Activated T-helper 1 cell treated with anti-CD3 and anti-CD28 coated beads, Interleukin-12 subunit alpha, Interleukin-12 subunit beta, Interleukin-2, Interleukin-4 antibody, amounts not matched to agents 30 ng/mL and 10 ng/mL and 1 ng/mL, durations not matched to agents 14 hours and 24 hours and 36 hours (primary cell): Measurements from ENCODE around the gene ACMSD. TPM values are rescaled to one million over a fixed set of nuclear protein-coding genes. Genes with fewer than 3 reads are reported as not detected.
"Not testable (repeated sequence)": the region's sequence is repeated elsewhere in the genome, so short reads cannot be mapped to it uniquely, and the experiment has no call there.

Experiments
- DNase-seq: peaks from one replicate; pipeline ENCODE4 v3.0.0; 2021; ENCODE audit warnings: low spot score
- H3K27ac Mint-ChIP-seq: one replicate; pipeline ENCODE4 v1.8.0; 2021; ENCODE audit warnings: mild to moderate bottlenecking, mixed read lengths
- H3K27me3 Mint-ChIP-seq: one replicate; pipeline ENCODE4 v1.8.0; 2022; ENCODE audit warnings: mild to moderate bottlenecking, moderate library complexity, mixed read lengths; ENCODE audit not compliant: insufficient read depth
- H3K36me3 Mint-ChIP-seq: one replicate; pipeline ENCODE4 v1.8.0; 2021; ENCODE audit warnings: low read depth, mixed read lengths
- H3K4me1 Mint-ChIP-seq: one replicate; pipeline ENCODE4 v1.8.0; 2021; ENCODE audit warnings: low read depth, mixed read lengths
- H3K4me3 Mint-ChIP-seq: one replicate; pipeline ENCODE4 v1.8.0; 2021; ENCODE audit warnings: mild to moderate bottlenecking, moderate library complexity, mixed read lengths
- H3K9me3 Mint-ChIP-seq: one replicate; pipeline ENCODE4 v1.8.0; 2021; ENCODE audit warnings: mixed read lengths
- intact Hi-C: fragments of 100-400 bp; cut with micrococcal nuclease; formaldehyde crosslinking; loops from one replicate; pipeline ENCODE4 v1.15.1; 2024
- total RNA-seq: library from RNA; stranded (reverse); gene quantifications from 2 replicates; pipeline ENCODE4 v1.2.3, GENCODE V29; 2022

ACMSD gene
- total RNA-seq, 1 donor from 2014 or later, result not detected

DNA sequence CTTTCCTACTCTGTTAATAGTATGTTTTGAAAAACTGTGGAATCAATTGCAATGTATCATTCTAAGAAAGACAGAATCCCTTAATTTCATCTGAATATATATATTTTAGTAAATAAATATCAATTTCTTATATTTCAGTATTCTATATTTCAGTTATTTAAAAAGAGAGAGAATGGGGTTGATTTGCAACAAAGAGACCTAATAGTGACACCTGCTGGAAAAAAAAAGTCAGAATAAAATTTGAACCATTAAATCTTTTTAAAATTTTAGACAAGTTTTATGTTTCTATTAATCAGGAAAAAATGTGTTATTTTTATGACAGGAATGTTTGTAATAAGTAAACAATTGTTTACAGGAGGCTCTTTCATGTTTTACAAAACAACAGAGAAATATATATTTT, 59.5 kb downstream of the ACMSD start:
- Mint-ChIP-seq H3K9me3 (no peaks in the 10 kb centered on the region), H3K36me3 (no peaks in the 10 kb centered on the region), H3K27me3 (peaks cover 15% of the 10 kb centered on the region), H3K4me1 (no peaks in the 10 kb centered on the region), H3K27ac (no peak overlapping the region), H3K4me3 (no peak overlapping the region)
- DNase-seq, result no peak
- intact Hi-C loops, result loop anchor here (1.0 to 5.0 kb wide), 5 partner anchors 116 to 1011 kb away; no protein-coding TSS in a partner anchor

DNA sequence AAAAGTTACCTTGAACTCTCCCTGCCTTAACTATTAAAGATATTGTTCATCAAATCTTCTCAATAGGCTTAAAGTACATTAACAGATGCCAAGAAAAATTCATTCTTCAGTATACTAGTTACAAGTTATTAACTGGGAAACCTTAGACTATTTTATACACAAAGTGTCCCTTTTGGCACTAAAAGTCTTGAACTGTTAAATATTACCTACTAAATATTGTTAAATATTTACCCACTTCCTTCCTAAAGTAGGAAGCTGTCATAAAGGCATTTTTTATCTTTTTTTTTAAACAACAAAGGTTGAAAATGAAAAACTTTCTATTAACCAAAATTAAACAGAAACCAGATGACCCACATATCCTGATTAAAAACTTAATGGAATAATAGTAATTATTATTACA, 60.8 kb downstream of the ACMSD start:
- no peaks in the 10 kb centered on the region for H3K4me1 Mint-ChIP-seq
- DNase-seq, result no peak
- H3K9me3 Mint-ChIP-seq, result no peaks in the 10 kb centered on the region
- intact Hi-C loops, result loop anchor here (2.0 to 5.0 kb wide), 3 partner anchors 117 to 1012 kb away; no protein-coding TSS in a partner anchor
- peaks cover 12% of the 10 kb centered on the region for H3K27me3 Mint-ChIP-seq
- no peak overlapping the region for H3K4me3 Mint-ChIP-seq
- no peaks in the 10 kb centered on the region for H3K36me3 Mint-ChIP-seq
- no peak overlapping the region for H3K27ac Mint-ChIP-seq

DNA sequence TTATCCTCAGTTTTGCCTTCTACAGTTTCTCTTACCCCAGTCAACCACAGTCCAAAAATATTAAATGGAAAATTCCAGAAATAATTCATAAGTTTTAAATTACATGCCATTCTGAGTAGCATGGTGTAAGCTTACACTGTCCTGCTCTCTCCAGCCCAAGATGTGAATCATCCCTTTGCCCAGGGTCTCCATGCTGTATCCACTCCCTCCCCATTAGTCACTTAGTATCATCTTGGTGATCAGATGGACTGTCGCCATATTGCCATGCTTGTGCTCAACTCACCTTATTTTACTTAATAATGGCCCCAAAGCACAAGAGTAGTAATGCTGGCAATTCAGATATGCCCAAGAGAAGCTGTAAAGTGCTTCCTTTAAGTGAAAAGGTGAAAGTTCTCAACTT, 61.7 kb downstream of the ACMSD start:
- Mint-ChIP-seq H3K4me1 (no peaks in the 10 kb centered on the region), H3K9me3 (no peaks in the 10 kb centered on the region), H3K27ac (no peak overlapping the region), H3K36me3 (no peaks in the 10 kb centered on the region), H3K4me3 (no peak overlapping the region), H3K27me3 (peaks cover 12% of the 10 kb centered on the region)
- DNase-seq, result no peak
- intact Hi-C loops, result no loop called here

DNA sequence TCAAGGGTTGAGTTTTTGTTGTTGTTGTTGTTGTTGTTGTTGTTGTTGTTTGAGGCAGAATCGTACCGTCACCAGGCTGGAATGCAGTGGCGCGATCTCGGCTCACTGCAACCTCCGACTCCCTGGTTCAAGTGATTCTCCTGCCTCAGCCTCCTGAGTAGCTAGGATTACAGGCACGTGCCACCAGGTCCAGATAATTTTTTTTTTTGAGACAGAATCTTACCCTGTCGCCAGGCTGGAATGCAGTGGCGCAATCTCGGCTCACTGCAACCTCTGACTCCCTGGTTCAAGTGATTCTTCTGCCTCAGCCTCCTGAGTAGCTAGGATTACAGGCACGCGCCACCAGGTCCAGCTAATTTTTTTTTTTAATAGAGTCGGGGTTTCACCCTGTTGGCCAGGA, 65.3 kb downstream of the ACMSD start:
- DNase-seq, H3K4me3 Mint-ChIP-seq, H3K27ac Mint-ChIP-seq, H3K27me3 Mint-ChIP-seq, H3K9me3 Mint-ChIP-seq, H3K36me3 Mint-ChIP-seq, H3K4me1 Mint-ChIP-seq, intact Hi-C loops: not testable (repeated sequence)

DNA sequence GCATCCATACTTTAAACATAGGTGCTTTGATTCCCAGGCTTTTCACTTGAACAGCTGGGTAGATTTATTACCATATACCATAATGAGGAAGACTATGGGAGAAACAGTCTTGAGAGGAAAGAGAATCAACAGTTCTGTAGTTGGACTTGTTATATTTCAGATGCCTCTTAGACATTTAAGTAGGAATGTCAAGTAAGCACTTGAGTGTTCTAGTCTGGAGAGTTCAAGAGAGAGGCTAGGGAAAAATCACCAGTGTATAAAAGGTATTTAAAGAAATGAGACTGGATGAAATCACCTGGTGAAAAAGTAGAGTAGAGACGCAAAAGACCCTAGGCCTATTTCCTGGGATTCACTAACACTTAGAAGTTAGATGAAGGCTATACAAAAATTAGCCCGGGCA, 66.8 kb downstream of the ACMSD start:
- Mint-ChIP-seq H3K4me3 (no peak overlapping the region), H3K9me3 (peaks cover 6% of the 10 kb centered on the region), H3K27ac (no peak overlapping the region), H3K36me3 (no peaks in the 10 kb centered on the region), H3K4me1 (no peaks in the 10 kb centered on the region), H3K27me3 (peaks cover 5% of the 10 kb centered on the region)
- intact Hi-C loops, result no loop called here
- DNase-seq, result no peak

DNA sequence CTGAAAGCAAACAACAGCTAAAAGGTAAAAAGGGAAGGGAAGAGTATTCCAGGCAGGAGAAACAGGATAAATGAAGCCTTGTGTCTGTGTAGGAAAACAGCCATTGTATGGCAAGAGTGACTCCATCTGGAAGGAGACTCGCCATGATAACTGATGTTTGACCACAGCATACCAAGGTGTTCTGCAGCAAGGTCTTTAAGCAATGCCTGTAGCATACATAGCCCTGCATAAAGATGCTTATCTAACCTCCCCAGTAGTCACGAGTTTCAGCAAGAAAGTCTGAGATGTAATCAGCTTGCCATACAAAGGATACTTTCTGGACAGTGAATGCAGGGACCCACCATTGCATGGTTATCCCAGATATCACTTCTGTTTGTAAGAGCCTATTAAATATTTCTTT, 68.3 kb downstream of the ACMSD start:
- intact Hi-C loops, result no loop called here
- H3K4me3 Mint-ChIP-seq, result no peak overlapping the region
- peaks cover 6% of the 10 kb centered on the region for H3K9me3 Mint-ChIP-seq
- H3K27ac Mint-ChIP-seq, result no peak overlapping the region
- H3K36me3 Mint-ChIP-seq, result no peaks in the 10 kb centered on the region
- no peaks in the 10 kb centered on the region for H3K4me1 Mint-ChIP-seq
- DNase-seq, result no peak
- peaks cover 2% of the 10 kb centered on the region for H3K27me3 Mint-ChIP-seq

DNA sequence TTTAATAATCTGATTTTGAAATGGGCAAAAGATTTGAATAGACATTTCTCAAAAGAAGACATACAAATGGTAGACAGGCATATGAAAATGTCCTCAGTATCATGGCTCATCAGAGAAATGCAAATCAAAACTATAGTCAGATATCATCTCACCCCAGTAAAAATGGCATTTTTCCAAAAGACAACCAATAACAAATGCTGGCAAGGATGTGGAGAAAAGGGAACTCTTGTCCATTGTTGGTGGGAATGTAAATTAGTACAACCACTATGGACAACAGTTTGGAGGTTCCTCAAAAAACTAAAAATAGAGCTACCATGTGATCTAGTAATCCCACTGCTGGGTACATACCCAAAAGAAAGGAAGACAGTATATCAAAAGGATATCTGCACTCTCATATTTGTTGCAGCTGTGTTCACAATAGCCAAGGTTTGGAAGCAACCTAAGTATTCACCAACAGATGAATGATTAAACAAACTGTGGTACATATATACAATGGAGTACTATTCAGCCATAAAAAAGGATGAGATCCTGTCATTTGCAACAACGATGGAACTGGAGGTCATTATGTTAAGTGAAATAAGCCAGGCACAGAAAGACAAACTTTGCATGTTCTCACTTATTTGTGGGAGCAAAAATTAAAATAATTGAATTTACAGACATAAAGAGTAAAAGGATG, 69.2 kb downstream of the ACMSD start:
- intact Hi-C loops, H3K9me3 Mint-ChIP-seq, H3K36me3 Mint-ChIP-seq, DNase-seq, H3K27me3 Mint-ChIP-seq, H3K27ac Mint-ChIP-seq, H3K4me3 Mint-ChIP-seq, H3K4me1 Mint-ChIP-seq: not testable (repeated sequence)

DNA sequence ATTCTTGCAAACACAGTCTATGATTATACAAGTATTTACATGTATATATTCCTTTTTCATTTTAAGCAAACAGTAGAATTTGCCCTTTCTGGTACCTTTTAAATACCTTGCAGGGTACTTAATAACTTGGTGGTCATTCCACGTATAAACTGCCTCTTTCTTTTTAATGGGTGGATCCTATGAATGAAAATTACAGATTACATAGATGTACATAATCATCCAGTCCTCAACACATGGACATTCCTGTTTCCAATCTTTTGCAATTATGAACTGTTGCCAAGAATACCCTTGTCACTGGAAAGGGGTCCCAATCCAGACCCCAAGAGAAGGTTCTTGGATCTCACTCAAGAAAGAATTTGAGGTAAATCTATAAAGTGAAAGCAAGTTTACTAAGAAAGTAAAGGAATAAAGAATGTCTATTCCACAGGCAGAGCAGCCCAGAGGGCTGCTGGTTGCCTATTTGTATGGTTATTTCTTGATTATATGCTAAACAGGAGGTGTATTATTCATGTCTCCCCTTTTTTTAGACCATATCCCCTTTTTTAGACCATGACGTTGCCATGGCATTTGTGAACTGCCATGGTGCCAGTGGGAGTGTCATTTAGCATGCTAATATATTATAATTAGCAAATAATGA, 72.5 kb downstream of the ACMSD start:
- Mint-ChIP-seq H3K36me3 (peaks cover 4% of the 10 kb centered on the region), H3K9me3 (peaks cover 16% of the 10 kb centered on the region), H3K4me1 (no peaks in the 10 kb centered on the region), H3K27ac (no peak overlapping the region), H3K27me3 (peaks cover 15% of the 10 kb centered on the region), H3K4me3 (no peak overlapping the region)
- no peak for DNase-seq
- intact Hi-C loops, result no loop called here

DNA sequence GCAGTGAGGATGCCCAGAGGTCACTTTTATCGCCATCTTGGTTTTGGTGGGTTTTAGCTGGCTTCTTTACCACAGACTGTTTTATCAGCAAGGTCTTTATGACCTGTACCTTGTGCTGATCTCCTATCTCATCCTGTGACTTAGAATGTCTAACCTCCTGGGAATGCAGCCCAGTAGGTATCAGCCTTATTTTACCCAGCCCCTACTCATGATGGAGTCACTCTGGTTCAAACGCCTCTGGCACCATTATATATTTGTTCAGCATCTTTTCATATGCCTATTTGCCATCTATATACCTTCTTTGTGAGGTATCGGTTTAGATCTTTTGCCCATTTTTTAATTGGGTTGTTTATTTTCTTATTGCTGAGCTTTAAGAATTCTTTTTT, 73.0 kb downstream of the ACMSD start:
- DNase-seq, result no peak
- Mint-ChIP-seq H3K27me3 (peaks cover 15% of the 10 kb centered on the region), H3K9me3 (peaks cover 16% of the 10 kb centered on the region), H3K4me3 (no peak overlapping the region), H3K36me3 (peaks cover 4% of the 10 kb centered on the region), H3K4me1 (no peaks in the 10 kb centered on the region), H3K27ac (no peak overlapping the region)
- intact Hi-C loops, result no loop called here

DNA sequence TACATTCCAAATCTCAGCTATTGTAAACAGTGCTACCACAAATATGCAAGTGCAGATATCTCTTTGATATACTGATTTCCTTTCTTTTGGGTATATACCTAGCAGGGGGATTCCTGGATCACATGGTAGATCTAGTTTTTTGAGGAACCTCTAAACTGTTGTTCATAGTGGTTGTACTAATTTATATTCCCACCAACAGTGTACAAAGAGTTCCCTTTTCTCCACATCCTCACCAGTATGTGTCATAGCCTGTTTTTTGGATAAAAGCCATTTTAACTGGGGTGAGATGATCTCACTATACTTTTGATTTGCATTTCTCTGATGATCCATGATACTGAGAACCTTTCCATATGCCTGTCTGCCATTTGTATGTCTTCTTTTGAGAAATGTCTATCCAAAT, 73.9 kb downstream of the ACMSD start:
- DNase-seq, result no peak
- intact Hi-C loops, result no loop called here
- H3K36me3 Mint-ChIP-seq, result peaks cover 4% of the 10 kb centered on the region
- no peak overlapping the region for H3K27ac Mint-ChIP-seq
- H3K4me3 Mint-ChIP-seq, result no peak overlapping the region
- H3K9me3 Mint-ChIP-seq, result peaks cover 16% of the 10 kb centered on the region
- no peaks in the 10 kb centered on the region for H3K4me1 Mint-ChIP-seq
- peaks cover 15% of the 10 kb centered on the region for H3K27me3 Mint-ChIP-seq

DNA sequence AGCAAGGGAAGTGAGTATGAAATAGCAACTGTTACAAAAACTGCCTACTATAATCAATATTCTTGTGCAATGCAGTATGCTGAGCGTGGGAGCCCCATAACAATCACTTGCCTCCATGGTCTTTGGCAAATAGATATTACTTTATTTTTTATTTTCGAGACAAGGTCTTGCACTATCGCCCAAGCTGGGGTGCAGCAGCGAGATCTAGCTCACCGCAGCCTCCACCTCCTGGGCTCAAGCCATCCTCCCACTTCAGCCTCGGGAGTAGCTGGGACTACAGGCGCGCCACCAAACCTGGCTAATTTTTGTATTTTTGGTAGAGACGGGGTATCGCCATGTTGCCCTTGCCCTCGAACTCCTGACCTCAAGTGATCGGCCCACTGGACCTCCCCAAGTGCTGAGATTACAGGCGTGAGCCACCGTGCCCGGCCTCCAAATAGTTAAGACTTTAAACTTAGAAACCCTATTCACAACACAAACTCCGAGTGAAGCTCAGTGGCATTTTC, 79.0 kb downstream of the ACMSD start:
- intact Hi-C loops, result loop anchor here (5.0 kb wide), 2 partner anchors 235 to 1465 kb away; no protein-coding TSS in a partner anchor
- Mint-ChIP-seq H3K4me3 (peak overlapping the region; percentile 96), H3K36me3 (peaks cover 13% of the 10 kb centered on the region), H3K9me3 (peaks cover 10% of the 10 kb centered on the region), H3K27ac (peak overlapping the region; percentile 97), H3K4me1 (peaks cover 16% of the 10 kb centered on the region), H3K27me3 (peaks cover 15% of the 10 kb centered on the region)
- DNase-seq, result no peak

DNA sequence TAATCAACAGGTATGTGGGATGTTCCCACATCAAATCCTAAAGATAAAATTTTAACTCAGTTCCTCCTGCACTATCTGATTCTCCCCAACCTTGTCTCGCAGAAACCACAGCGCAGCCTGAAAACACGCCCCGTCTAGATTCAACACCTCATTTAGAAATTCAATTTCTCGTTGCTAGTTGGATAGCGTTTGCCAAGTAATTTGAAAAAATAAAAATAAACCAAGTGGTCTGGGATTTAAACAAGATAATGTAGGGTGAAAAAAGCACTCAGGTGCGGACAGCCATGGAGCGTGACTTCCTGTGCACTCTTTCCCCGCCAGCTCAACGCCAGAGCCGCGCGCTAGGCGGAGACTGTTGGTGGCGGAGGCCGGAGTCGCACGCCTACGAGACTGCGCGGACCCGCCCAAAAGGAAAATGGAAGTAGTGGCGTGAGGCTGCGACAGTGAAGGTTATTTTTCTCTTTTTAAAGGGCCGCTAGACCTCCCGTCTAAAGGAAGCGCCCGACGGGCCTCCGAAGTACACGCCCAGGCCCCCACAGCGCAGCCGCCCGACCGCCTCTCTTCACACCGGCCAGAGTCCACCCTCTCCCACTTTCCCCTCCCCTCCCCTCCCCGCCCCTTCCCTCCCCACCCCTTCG, 79.6 kb downstream of the ACMSD start:
- Mint-ChIP-seq H3K36me3 (peaks cover 15% of the 10 kb centered on the region), H3K9me3 (peaks cover 10% of the 10 kb centered on the region), H3K27ac (peak overlapping the region; percentile 97), H3K4me3 (peak overlapping the region; percentile 96), H3K4me1 (peaks cover 22% of the 10 kb centered on the region), H3K27me3 (peaks cover 15% of the 10 kb centered on the region)
- peak; percentile 87 for DNase-seq
- intact Hi-C loops, result loop anchor here (1.0 to 5.0 kb wide), 10 partner anchors 25 to 1464 kb away; partner anchors contain the start of genes CXCR4, MCM6, R3HDM1 and RAB3GAP1
